H1 (cell line): ENCODE measurements around the gene RFX2. TPM values are rescaled to one million over a fixed set of nuclear protein-coding genes. Genes with fewer than 3 reads are reported as not detected.

Source experiments
- CTCF ChIA-PET: fragments of 300-600 bp; sonication (Branson Sonifier 250); formaldehyde crosslinking; loops from one replicate; lab custom pipeline; 2021; ENCODE audit not compliant: partially characterized antibody; lab: Charles Lee
- POLR2A ChIA-PET: fragments of 300-600 bp; sonication (Branson Sonifier 250); formaldehyde crosslinking; loops from one replicate; lab custom pipeline; 2021; ENCODE audit warnings: inconsistent platforms; ENCODE audit not compliant: partially characterized antibody; lab: Charles Lee
- DNase-seq, 2 experiments: peaks; one replicate each; pipeline versions ENCODE4 v3.0.0 to v3.0.0-alpha.2; 2010 to 2022; ENCODE audit warnings: low spot score in 2 of 2, low read depth in 1 of 2, mixed read lengths in 1 of 2
- FAIRE-seq: peaks from 2 replicates; lab custom pipeline; 2011; peaks lifted over from hg19 to GRCh38; lab: Jason Lieb, UNC
- H2AFZ ChIP-seq: 2 replicates; pipeline ENCODE4 v1.8.1; 2012; ENCODE audit warnings: low read length, inconsistent platforms
- H2AK5ac ChIP-seq: 2 replicates; pipeline ENCODE4 v1.6.1; 2013; ENCODE audit warnings: low read depth, low read length
- H2BK120ac ChIP-seq: replicated peaks from 2 replicates; pipeline ENCODE3; 2013; ENCODE audit warnings: low read depth, low read length, inconsistent platforms
- H2BK12ac ChIP-seq: 2 replicates; pipeline ENCODE4 v1.6.1; 2013; ENCODE audit warnings: low read depth, low read length
- H2BK15ac ChIP-seq: 2 replicates; pipeline ENCODE4 v1.6.1; 2013; ENCODE audit warnings: low read length
- H2BK20ac ChIP-seq: 2 replicates; pipeline ENCODE4 v1.6.1; 2013; ENCODE audit warnings: low read length
- H2BK5ac ChIP-seq: 2 replicates; pipeline ENCODE4 v1.6.1; 2013; ENCODE audit warnings: low read depth, low read length
- H3K14ac ChIP-seq: 2 replicates; pipeline ENCODE4 v1.6.1; 2013; ENCODE audit warnings: inconsistent platforms; ENCODE audit not compliant: insufficient read length
- H3K18ac ChIP-seq: 2 replicates; pipeline ENCODE4 v1.6.1; 2013; ENCODE audit warnings: low read length; ENCODE audit errors: extremely low read depth
- H3K23ac ChIP-seq: 2 replicates; pipeline ENCODE4 v1.6.1; 2013; ENCODE audit warnings: inconsistent platforms; ENCODE audit not compliant: insufficient read length
- H3K23me2 ChIP-seq: 2 replicates; pipeline ENCODE4 v1.6.1; 2013; ENCODE audit warnings: low read depth, low read length
- H3K27ac ChIP-seq: 2 replicates; pipeline ENCODE4 v1.6.1; 2011; ENCODE audit warnings: low read depth, low read length, inconsistent platforms
- H3K27me3 ChIP-seq, 4 experiments: replicated peaks in 1 of 4; 1 replicate in 1 of 4; 2 replicates in 3 of 4; pipeline versions ENCODE4 v1.6.1 to v1.8.1; 2011 to 2013; ENCODE audit warnings: low read length in 3 of 4, mild to moderate bottlenecking in 3 of 4, inconsistent platforms in 2 of 4, mixed read lengths in 2 of 4, moderate library complexity in 1 of 4; ENCODE audit not compliant: control insufficient read depth in 3 of 4, insufficient read depth in 3 of 4; ENCODE audit errors: extremely low read depth in 1 of 4
- H3K36me3 ChIP-seq, 4 experiments: 2 replicates each; pipeline versions ENCODE4 v1.6.1 to v1.8.1; 2011 to 2013; ENCODE audit warnings: mild to moderate bottlenecking in 4 of 4, low read length in 3 of 4, moderate library complexity in 2 of 4, control low read depth in 1 of 4, inconsistent platforms in 1 of 4; ENCODE audit not compliant: insufficient read depth in 4 of 4, control insufficient read depth in 2 of 4
- H3K4ac ChIP-seq: replicated peaks from 2 replicates; pipeline ENCODE3; 2013; ENCODE audit warnings: low read length, low read depth, mixed read lengths, inconsistent platforms; ENCODE audit not compliant: insufficient read length
- H3K4me1 ChIP-seq, 4 experiments: replicated peaks in 1 of 4; 1 replicate in 1 of 4; 2 replicates in 3 of 4; pipeline versions ENCODE4 v1.6.1 to v1.8.1; 2011 to 2013; ENCODE audit warnings: low read length in 3 of 4, inconsistent platforms in 2 of 4, mixed read lengths in 1 of 4; ENCODE audit not compliant: insufficient read depth in 4 of 4, control insufficient read depth in 3 of 4
- H3K4me2 ChIP-seq, 2 experiments: 2 replicates each; pipeline versions ENCODE4 v1.6.1 to v1.8.1; 2011 to 2013; ENCODE audit warnings: low read depth in 2 of 2, low read length in 2 of 2, control low read depth in 1 of 2, inconsistent platforms in 1 of 2, mild to moderate bottlenecking in 1 of 2; ENCODE audit not compliant: insufficient read depth in 1 of 2
- H3K4me3 ChIP-seq, 4 experiments: fragments of 200-600, 300-600 bp in 1 of 4; sonication (generic), shearing (Covaris generic), sonication (Bioruptor Twin) in 1 of 4; 2 replicates each; pipeline versions ENCODE4 v1.5.1 to v1.8.1; 2011 to 2016; ENCODE audit warnings: low read length in 4 of 4, low read depth in 3 of 4, control low read depth in 2 of 4, inconsistent platforms in 2 of 4, mild to moderate bottlenecking in 2 of 4, mixed read lengths in 1 of 4, moderate library complexity in 1 of 4; ENCODE audit not compliant: insufficient read depth in 2 of 4; ENCODE audit errors: extremely low read depth in 1 of 4
- H3K56ac ChIP-seq: replicated peaks from 2 replicates; pipeline ENCODE3; 2013; ENCODE audit warnings: low read depth, mild to moderate bottlenecking, mixed read lengths, low read length, inconsistent platforms; ENCODE audit not compliant: insufficient read length
- H3K79me1 ChIP-seq: 2 replicates; pipeline ENCODE4 v1.6.1; 2013; ENCODE audit warnings: low read depth, low read length, control low read depth
- H3K79me2 ChIP-seq, 2 experiments: 2 replicates each; pipeline versions ENCODE4 v1.6.1 to v1.8.1; 2012 to 2013; ENCODE audit warnings: low read length in 2 of 2, mild to moderate bottlenecking in 2 of 2, inconsistent platforms in 1 of 2; ENCODE audit not compliant: insufficient read depth in 2 of 2, control insufficient read depth in 1 of 2
- H3K9ac ChIP-seq, 4 experiments: replicated peaks in 1 of 4; 1 replicate in 1 of 4; 2 replicates in 3 of 4; pipeline versions ENCODE4 v1.6.1 to v1.8.1; 2011 to 2013; ENCODE audit warnings: low read depth in 3 of 4, low read length in 3 of 4, control low read depth in 2 of 4, mild to moderate bottlenecking in 2 of 4, moderate library complexity in 2 of 4, inconsistent platforms in 1 of 4; ENCODE audit errors: extremely low read depth in 1 of 4
- H3K9me3 ChIP-seq, 2 experiments: 2 replicates each; pipeline versions ENCODE4 v1.6.1 to v1.8.1; 2012 to 2013; ENCODE audit warnings: mild to moderate bottlenecking in 2 of 2, moderate library complexity in 2 of 2, control low read depth in 1 of 2, inconsistent platforms in 1 of 2, low read depth in 1 of 2, low read length in 1 of 2, mixed read lengths in 1 of 2; ENCODE audit not compliant: insufficient read depth in 2 of 2
- H4K20me1 ChIP-seq, 2 experiments: replicated peaks in 1 of 2; 2 replicates each; pipeline versions ENCODE3 to v1.8.1; 2011 to 2013; ENCODE audit warnings: inconsistent platforms in 2 of 2, low read length in 2 of 2, mild to moderate bottlenecking in 1 of 2; ENCODE audit not compliant: insufficient read depth in 2 of 2, control insufficient read depth in 1 of 2
- H4K5ac ChIP-seq: 2 replicates; pipeline ENCODE4 v1.6.1; 2013; ENCODE audit warnings: low read length, low read depth, mixed read lengths, inconsistent platforms; ENCODE audit not compliant: insufficient read length
- H4K8ac ChIP-seq: 2 replicates; pipeline ENCODE4 v1.8.0; 2013; ENCODE audit warnings: mild to moderate bottlenecking, moderate library complexity, low read length, inconsistent platforms; ENCODE audit not compliant: insufficient read depth; ENCODE audit errors: extremely low read depth
- H4K91ac ChIP-seq: replicated peaks from 2 replicates; pipeline ENCODE3; 2013; ENCODE audit warnings: low read length, mixed read lengths, inconsistent platforms; ENCODE audit not compliant: insufficient read length
- ATF2 ChIP-seq: IDR thresholded peaks from 2 replicates; pipeline ENCODE4 v1.6.1; 2012; ENCODE audit warnings: low read length, inconsistent platforms
- CBX5 ChIP-seq: fragments of 300-800, 300-1000 bp; sonication (generic); IDR thresholded peaks from 2 replicates; pipeline ENCODE4 v1.7.1; 2016; ENCODE audit warnings: antibody characterized with exemption, low read length, low read depth
- CBX8 ChIP-seq: fragments of 300-800, 300-1000 bp; sonication (generic); IDR thresholded peaks from 2 replicates; pipeline ENCODE4 v1.7.1; 2016; ENCODE audit warnings: low read depth, low read length, borderline replicate concordance
- EP300 ChIP-seq, 2 experiments: IDR thresholded peaks; 1 replicate in 1 of 2; 2 replicates in 1 of 2; pipeline ENCODE4 v1.6.1; 2011 to 2012; ENCODE audit warnings: low read depth in 2 of 2, low read length in 2 of 2, mild to moderate bottlenecking in 2 of 2, borderline replicate concordance in 1 of 2, inconsistent platforms in 1 of 2, moderate library complexity in 1 of 2
- HDAC2 ChIP-seq, 2 experiments: fragments of 300-600 bp in 1 of 2; sonication (generic) in 1 of 2; IDR thresholded peaks; 2 replicates each; pipeline ENCODE4 v1.6.1; 2011 to 2012; ENCODE audit warnings: low read depth in 2 of 2, low read length in 2 of 2, mild to moderate bottlenecking in 2 of 2, moderate library complexity in 2 of 2, borderline replicate concordance in 1 of 2, inconsistent platforms in 1 of 2
- PHF8 ChIP-seq: fragments of 200-600 bp; sonication (generic); conservative IDR thresholded peaks from 2 replicates; pipeline ENCODE4 v1.7.1; 2012; ENCODE audit warnings: low read depth, mild to moderate bottlenecking, inconsistent platforms, low read length, moderate library complexity
- POLR2AphosphoS5 ChIP-seq: IDR thresholded peaks from 2 replicates; pipeline ENCODE4 v1.6.1; 2011; ENCODE audit warnings: low read depth, low read length
- WGBS, 2 experiments: shearing (Covaris generic) in 1 of 2; methylation state at CpG; one replicate each; pipeline versions ENCODE4 v1.1.6 to v1.1.7; 2013 to 2015; ENCODE audit warnings: low lambda C conversion rate in 2 of 2, mixed read lengths in 2 of 2, inconsistent platforms in 1 of 2, low coverage in 1 of 2, missing lambda C conversion rate in 1 of 2; ENCODE audit not compliant: insufficient replicate concordance in 2 of 2, insufficient coverage in 1 of 2, insufficient read length in 1 of 2; ENCODE audit errors: extremely low coverage in 1 of 2, missing lambda C conversion rate in 1 of 2; 5-methylcytosine and 5-hydroxymethylcytosine counted together
- polyA plus RNA-seq, 7 experiments: library from polyadenylated mRNA; depleted of rRNA in 3 of 7; stranded (reverse) in 5 of 7; unstranded in 2 of 7; fragments of >200 nt in 5 of 7; fragments of 200-250 nt in 2 of 7; gene quantifications; 1 replicate in 5 of 7; 2 replicates in 1 of 7; 4 replicates in 1 of 7; pipeline versions ENCODE4 v1.2.1 to v1.2.3, GENCODE V29; 2011 to 2013; ENCODE audit warnings: missing spikeins in 2 of 7, mixed read lengths in 2 of 7
- total RNA-seq: library from RNA; stranded (reverse); fragmentation: NEBNext Ultra II Directional; extraction: Animal tissue kit (Norgen Biotek cat#: 25700); gene quantifications from 2 replicates; pipeline ENCODE4 v1.2.1, GENCODE V29; 2021
- TF ChIP-seq, protein P1 (sequence below): IDR thresholded peaks from 2 replicates; pipeline ENCODE4 v1.6.1; 2012; ENCODE audit warnings: inconsistent platforms

The RFX2 gene
- total and polyA plus RNA-seq, 2 of the 8 experiments (the other 6 are each of a cell fraction or from before 2014, with no cell fraction given): 4.8 to 5.3 TPM

DNA sequence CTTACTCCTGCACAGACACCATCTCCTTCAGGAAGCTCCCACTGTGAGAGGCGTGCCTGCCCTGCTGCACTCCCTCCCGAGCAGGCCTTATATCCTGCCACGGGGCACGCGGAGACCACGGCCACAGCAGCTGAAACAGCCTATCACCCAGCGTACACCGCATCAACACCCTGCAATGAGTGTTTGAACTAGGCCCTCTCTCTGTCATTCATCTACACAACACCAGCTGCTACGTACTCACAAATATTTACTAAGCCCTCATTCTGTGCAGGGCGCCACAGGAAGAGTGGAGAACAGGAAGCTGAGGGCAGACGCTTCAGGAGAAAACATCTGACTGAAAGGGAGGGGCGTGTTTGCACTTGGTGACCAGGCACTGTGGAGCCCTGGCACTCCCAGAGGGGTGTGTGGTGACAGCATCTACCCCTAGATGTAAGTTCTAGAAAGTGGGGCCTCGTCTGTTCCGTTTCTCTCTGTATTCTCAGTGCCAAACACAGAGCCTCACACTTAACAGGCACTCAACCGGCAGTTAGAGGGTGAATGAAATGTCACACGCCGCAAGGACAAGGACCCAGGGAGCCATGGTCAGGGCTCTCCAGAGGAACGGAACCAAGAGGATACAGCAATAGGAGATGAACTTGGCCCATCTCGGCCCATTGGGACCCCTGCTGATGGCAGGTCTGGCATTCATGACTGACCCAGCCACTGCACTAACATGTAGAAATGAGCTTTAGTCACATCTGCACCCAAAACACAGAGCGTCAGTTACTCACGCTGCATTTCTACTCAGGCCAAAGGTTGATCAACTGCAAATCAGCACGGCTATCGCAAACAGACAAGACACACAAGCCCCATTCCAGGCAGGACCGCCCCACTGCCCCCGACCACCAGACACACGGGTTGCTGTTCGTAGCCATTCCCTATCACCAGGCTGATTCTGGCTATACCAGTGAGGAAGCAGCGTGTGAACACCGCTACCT, 148.0 kb downstream of the RFX2 start:
- Histone ChIP-seq H3K9me3 (no peaks in the 10 kb centered on the region), H2BK15ac (no peak overlapping the region), H2BK5ac (peak overlapping the region; percentile 61; the same call in 1 of the 2 replicates), H3K18ac (no peak overlapping the region), H3K27ac (no peak overlapping the region), H4K20me1 (peaks cover 59 to 60% of the 10 kb centered on the region in 2 experiments), H3K4ac (no peak overlapping the region), H4K91ac (no peak overlapping the region), H4K8ac (no peak overlapping the region), H3K4me2 (no peak overlapping the region; a peak in 1 of 4 replicates), H3K27me3 (no peaks in the 10 kb centered on the region), H2BK12ac (no peak overlapping the region; the same call in 1 of the 2 replicates), H3K36me3 (no peaks in the 10 kb centered on the region), H2BK20ac (no peak overlapping the region), H3K9ac (no peak overlapping the region), H3K4me3 (no peak overlapping the region), H4K5ac (no peak overlapping the region), H2AFZ (no peak overlapping the region), H2AK5ac (no peak overlapping the region), H3K56ac (no peak overlapping the region), H3K14ac (no peak overlapping the region), H3K79me1 (peaks cover 55% of the 10 kb centered on the region), H3K4me1 (peaks cover 7 to 27% (median 14%) of the 10 kb centered on the region in 4 experiments), H3K23ac (no peak overlapping the region), H3K79me2 (peaks cover 12 to 96% of the 10 kb centered on the region in 2 experiments; a peak in 3 of 4 replicates), H2BK120ac (no peak overlapping the region), H3K23me2 (no peaks in the 10 kb centered on the region)
- ChIA-PET CTCF (interaction anchor here (1.0 to 2.0 kb wide), 3 partner anchors 10 to 158 kb away, joined by 3 to 7 read pairs (median 3); no protein-coding TSS in a partner anchor), POLR2A (interaction anchor here (1.0 to 2.7 kb wide), 5 partner anchors 11 to 135 kb away, joined by 4 to 11 read pairs (median 6); partner anchors contain the start of genes NDUFA11, RANBP3 and VMAC)
- FAIRE-seq (no peak), DNase-seq (no peak)
- 85% methylated on average over 26 of the region's 29 CpGs; no CpG with 5 or more reads in 1 of the 2 experiments for WGBS, 2 experiments
- TF ChIP-seq, protein P1, sequence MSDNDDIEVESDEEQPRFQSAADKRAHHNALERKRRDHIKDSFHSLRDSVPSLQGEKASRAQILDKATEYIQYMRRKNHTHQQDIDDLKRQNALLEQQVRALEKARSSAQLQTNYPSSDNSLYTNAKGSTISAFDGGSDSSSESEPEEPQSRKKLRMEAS: no peak
- no peak for TF ChIP-seq HDAC2 (IDR thresholded peaks at IDR 0.05; ENCODE audit: borderline replicate concordance in 1 of 2, low read depth in 2 of 2, low read length in 2 of 2)
- no peak for TF ChIP-seq EP300 (IDR thresholded peaks at IDR 0.05; ENCODE audit: borderline replicate concordance in 1 of 2, low read depth in 2 of 2, low read length in 2 of 2)
- TF ChIP-seq PHF8: no peak
- no peak for TF ChIP-seq ATF2
- TF ChIP-seq POLR2AphosphoS5: no peak
- no peak for TF ChIP-seq CBX5
- no peak for TF ChIP-seq CBX8
